Measurements from ENCODE around the gene CDK5.

GRCh38 chr7:151010037-151010306 lies 47.7 kb downstream of the CDK5 start:
- TF ChIP-seq, protein P1, sequence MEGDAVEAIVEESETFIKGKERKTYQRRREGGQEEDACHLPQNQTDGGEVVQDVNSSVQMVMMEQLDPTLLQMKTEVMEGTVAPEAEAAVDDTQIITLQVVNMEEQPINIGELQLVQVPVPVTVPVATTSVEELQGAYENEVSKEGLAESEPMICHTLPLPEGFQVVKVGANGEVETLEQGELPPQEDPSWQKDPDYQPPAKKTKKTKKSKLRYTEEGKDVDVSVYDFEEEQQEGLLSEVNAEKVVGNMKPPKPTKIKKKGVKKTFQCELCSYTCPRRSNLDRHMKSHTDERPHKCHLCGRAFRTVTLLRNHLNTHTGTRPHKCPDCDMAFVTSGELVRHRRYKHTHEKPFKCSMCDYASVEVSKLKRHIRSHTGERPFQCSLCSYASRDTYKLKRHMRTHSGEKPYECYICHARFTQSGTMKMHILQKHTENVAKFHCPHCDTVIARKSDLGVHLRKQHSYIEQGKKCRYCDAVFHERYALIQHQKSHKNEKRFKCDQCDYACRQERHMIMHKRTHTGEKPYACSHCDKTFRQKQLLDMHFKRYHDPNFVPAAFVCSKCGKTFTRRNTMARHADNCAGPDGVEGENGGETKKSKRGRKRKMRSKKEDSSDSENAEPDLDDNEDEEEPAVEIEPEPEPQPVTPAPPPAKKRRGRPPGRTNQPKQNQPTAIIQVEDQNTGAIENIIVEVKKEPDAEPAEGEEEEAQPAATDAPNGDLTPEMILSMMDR (IDR thresholded peaks at IDR 0.05 in 4 of 5, conservative IDR thresholded peaks at IDR 0.05 in 1 of 5): no peak
- TF ChIP-seq POLR2A (IDR thresholded peaks at IDR 0.05): no peak
